A549 treated with GW870086 at 1 μM for 4 hours (cell line): Measurements from ENCODE around the gene MEIS2. TPM values are rescaled to one million over a fixed set of nuclear protein-coding genes. Genes with fewer than 3 reads are reported as not detected.

ENCODE experiments used
- total RNA-seq: library from RNA; stranded (reverse); fragments of 200-300 nt; extraction: Qiagen RNA extraction; gene quantifications from 5 replicates; pipeline ENCODE4 v1.2.3, GENCODE V29; 2022; ENCODE audit warnings: low read depth

Gene MEIS2
- 8.4 to 10.1 TPM (median 8.6 TPM) in 5 replicates for total RNA-seq

GRCh38 chr15:37100109-37100965 is at the start of gene MEIS2:
MEIS2 (minus strand) TSS chr15:37100549; CDS start chr15:37099466, 1,083 bp downstream.

